Thymus (tissue), 11 donors: ENCODE results near the gene SH3PXD2A. TPM values are rescaled to one million over a fixed set of nuclear protein-coding genes. Genes with fewer than 3 reads are reported as not detected.

ENCODE experiments used
- DNase-seq, 9 donors: peaks; one replicate each; pipeline ENCODE4 v3.0.0-alpha.2; 2013; ENCODE audit warnings: low spot score in 9 of 9, low read depth in 6 of 9, missing footprints in 1 of 9
- H3K27ac ChIP-seq, 2 donors: one replicate each; pipeline ENCODE4 v1.5.1; 2013; ENCODE audit warnings: control low read depth in 1 of 2, low read depth in 1 of 2, low read length in 1 of 2, mild to moderate bottlenecking in 1 of 2, moderate library complexity in 1 of 2
- H3K27me3 ChIP-seq, 2 donors: one replicate each; pipeline ENCODE4 v1.5.1; 2013; ENCODE audit warnings: low read length in 1 of 2; ENCODE audit not compliant: control insufficient read depth in 2 of 2, insufficient read depth in 1 of 2
- H3K36me3 ChIP-seq, 2 donors: one replicate each; pipeline ENCODE4 v1.5.1; 2013; ENCODE audit warnings: low read length in 1 of 2, mild to moderate bottlenecking in 1 of 2, moderate library complexity in 1 of 2; ENCODE audit not compliant: control insufficient read depth in 2 of 2, insufficient read depth in 2 of 2
- H3K4me1 ChIP-seq, 2 donors: one replicate each; pipeline ENCODE4 v1.5.1; 2013; ENCODE audit warnings: low read length in 2 of 2; ENCODE audit not compliant: control insufficient read depth in 2 of 2, insufficient read depth in 2 of 2
- H3K4me3 ChIP-seq, 2 donors: one replicate each; pipeline ENCODE4 v1.5.1; 2013; ENCODE audit warnings: low read length in 2 of 2, control low read depth in 1 of 2, mild to moderate bottlenecking in 1 of 2
- H3K9me3 ChIP-seq, 2 donors: one replicate each; pipeline ENCODE4 v1.5.1; 2013; ENCODE audit warnings: low read length in 1 of 2, mild to moderate bottlenecking in 1 of 2; ENCODE audit not compliant: control insufficient read depth in 2 of 2, insufficient read depth in 1 of 2
- WGBS: extraction: QIAGEN DNeasy Blood & Tissue Kit; methylation state at CpG from one replicate; pipeline ENCODE4 v1.1.7; 2013; 5-methylcytosine and 5-hydroxymethylcytosine counted together
- polyA plus RNA-seq: library from polyadenylated mRNA; stranded (reverse); fragments of 200-250 nt; gene quantifications from one replicate; pipeline ENCODE4 v1.2.3, GENCODE V29; 2013
- total RNA-seq: library from RNA; stranded (reverse); fragments of 120-200 nt; gene quantifications from one replicate; pipeline ENCODE4 v1.2.4, GENCODE V29; 2013
- donor health status: healthy.

The SH3PXD2A gene
- total and polyA plus RNA-seq, 2 donors = 3.8 to 9.5 TPM

- no peaks in the 10 kb centered on the region for H3K36me3 ChIP-seq
- H3K4me1 ChIP-seq = peaks cover 0 to 12% of the 10 kb centered on the region in 2 donors
- H3K27ac ChIP-seq = no peak overlapping the region
- H3K4me3 ChIP-seq = no peak overlapping the region
- WGBS = 94% methylated on average over 6 of the region's 6 CpGs
- DNase-seq = no peak
- no peaks in the 10 kb centered on the region for H3K27me3 ChIP-seq
- peaks cover 0 to 2% of the 10 kb centered on the region in 2 donors for H3K9me3 ChIP-seq
Observed at GRCh38 chr10:103720964-103721335, 134.4 kb downstream of the SH3PXD2A start.

GRCh38 chr10:103720328-103720963 lies 134.9 kb downstream of the SH3PXD2A start:
- 90% methylated on average over 17 of the region's 17 CpGs for WGBS
- Histone ChIP-seq H3K4me3 (no peak overlapping the region), H3K4me1 (peaks cover 0 to 12% of the 10 kb centered on the region in 2 donors), H3K27ac (peak overlapping the region in 1 of 2 donors; percentile 8), H3K9me3 (peaks cover 0 to 2% of the 10 kb centered on the region in 2 donors), H3K27me3 (no peaks in the 10 kb centered on the region), H3K36me3 (no peaks in the 10 kb centered on the region)
- DNase-seq = no peak

- Histone ChIP-seq H3K4me3 (no peak overlapping the region), H3K9me3 (peaks cover 0 to 2% of the 10 kb centered on the region in 2 donors), H3K27ac (no peak overlapping the region), H3K4me1 (peaks cover 0 to 12% of the 10 kb centered on the region in 2 donors), H3K27me3 (no peaks in the 10 kb centered on the region), H3K36me3 (no peaks in the 10 kb centered on the region)
- 50% methylated on average over 5 of the region's 5 CpGs for WGBS
- peak in 3 of 9 donors; percentile 6 to 33 (median 24) for DNase-seq
Observed at GRCh38 chr10:103719036-103719435, 136.3 kb downstream of the SH3PXD2A start.

GRCh38 chr10:103718247-103718620 lies 137.1 kb downstream of the SH3PXD2A start:
- no peaks in the 10 kb centered on the region for H3K27me3 ChIP-seq
- H3K4me1 ChIP-seq = peaks cover 0 to 12% of the 10 kb centered on the region in 2 donors
- H3K36me3 ChIP-seq = no peaks in the 10 kb centered on the region
- DNase-seq = no peak
- H3K27ac ChIP-seq = no peak overlapping the region
- no peak overlapping the region for H3K4me3 ChIP-seq
- WGBS = 99% methylated on average over 4 of the region's 4 CpGs
- H3K9me3 ChIP-seq = peaks cover 0 to 2% of the 10 kb centered on the region in 2 donors

- DNase-seq = no peak
- no peaks in the 10 kb centered on the region for H3K36me3 ChIP-seq
- 93% methylated on average over 11 of the region's 11 CpGs for WGBS
Observed at GRCh38 chr10:103717341-103718246, 137.8 kb downstream of the SH3PXD2A start.

GRCh38 chr10:103716206-103717160 lies 138.9 kb downstream of the SH3PXD2A start:
- 94% methylated on average over 11 of the region's 11 CpGs for WGBS
- Histone ChIP-seq H3K4me3 (no peak overlapping the region), H3K4me1 (peaks cover 0 to 12% of the 10 kb centered on the region in 2 donors), H3K27me3 (no peaks in the 10 kb centered on the region), H3K36me3 (no peaks in the 10 kb centered on the region), H3K9me3 (no peaks in the 10 kb centered on the region), H3K27ac (no peak overlapping the region)
- no peak for DNase-seq

More at GRCh38 chr10:103717341-103718246, 137.8 kb downstream of the SH3PXD2A start:
- Histone ChIP-seq H3K27ac (no peak overlapping the region), H3K4me3 (no peak overlapping the region), H3K27me3 (no peaks in the 10 kb centered on the region), H3K9me3 (no peaks in the 10 kb centered on the region), H3K4me1 (peaks cover 0 to 12% of the 10 kb centered on the region in 2 donors)

- WGBS = 95% methylated on average over 8 of the region's 8 CpGs
- H3K4me3 ChIP-seq = no peak overlapping the region
- H3K4me1 ChIP-seq = peaks cover 0 to 8% of the 10 kb centered on the region in 2 donors
- no peaks in the 10 kb centered on the region for H3K36me3 ChIP-seq
- DNase-seq = no peak
- no peak overlapping the region for H3K27ac ChIP-seq
- H3K27me3 ChIP-seq = no peaks in the 10 kb centered on the region
- H3K9me3 ChIP-seq = no peaks in the 10 kb centered on the region
Observed at GRCh38 chr10:103715430-103715829, 139.9 kb downstream of the SH3PXD2A start.

- no peak for DNase-seq
- Histone ChIP-seq H3K36me3 (no peaks in the 10 kb centered on the region), H3K27ac (no peak overlapping the region), H3K4me1 (peaks cover 0 to 7% of the 10 kb centered on the region in 2 donors), H3K4me3 (no peak overlapping the region), H3K9me3 (no peaks in the 10 kb centered on the region), H3K27me3 (no peaks in the 10 kb centered on the region)
- 88% methylated on average over 7 of the region's 7 CpGs for WGBS
Observed at GRCh38 chr10:103714232-103714891, 141.0 kb downstream of the SH3PXD2A start.
